OCI-LY7 (cell line): ENCODE data around the gene SEPTIN11. TPM values are rescaled to one million over a fixed set of nuclear protein-coding genes. Genes with fewer than 3 reads are reported as not detected.

Source experiments
- Bru-seq: library from RNA; stranded (reverse); fragments of 400-500 nt; gene quantifications from one replicate; lab custom pipeline; 2021; lab: Mats Ljungman, UMichigan
- BruChase-seq, 2 experiments: library from RNA; stranded (reverse); fragments of 400-500 nt; gene quantifications; one replicate each; lab custom pipeline; 2021; lab: Mats Ljungman, UMichigan
- BruUV-seq: library from RNA; stranded (reverse); fragments of 400-500 nt; replicated peaks from 2 replicates; lab custom pipeline; 2021; lab: Mats Ljungman, UMichigan
- CTCF ChIA-PET: fragments of 300-600 bp; sonication (Branson Sonifier 250); formaldehyde crosslinking; loops from one replicate; lab custom pipeline; 2022; ENCODE audit warnings: antibody characterized with exemption; ENCODE audit not compliant: unreplicated experiment; lab: Charles Lee
- POLR2A ChIA-PET: fragments of 300-600 bp; sonication (Branson Sonifier 250); formaldehyde crosslinking; loops from one replicate; lab custom pipeline; 2022; ENCODE audit warnings: antibody characterized with exemption; lab: Charles Lee
- DNase-seq: peaks from one replicate; pipeline ENCODE4 v3.0.0-alpha.2; 2015; ENCODE audit warnings: low spot score
- H2AFZ ChIP-seq: fragments of 200-600 bp; sonication (generic), shearing (Covaris generic); 2 replicates; pipeline ENCODE4 v1.6.1; 2014; ENCODE audit warnings: mild to moderate bottlenecking, antibody characterized with exemption, low read length, moderate library complexity
- H3K27ac ChIP-seq: fragments of 200-600 bp; sonication (generic); 2 replicates; pipeline ENCODE4 v1.5.1; 2014; ENCODE audit warnings: mixed run types, low read depth, mild to moderate bottlenecking, moderate library complexity, low read length, inconsistent platforms; ENCODE audit not compliant: poor library complexity, severe bottlenecking
- H3K36me3 ChIP-seq: fragments of 200-600 bp; sonication (generic); 2 replicates; pipeline ENCODE4 v1.6.1; 2014; ENCODE audit warnings: mild to moderate bottlenecking, antibody characterized with exemption, low read length, moderate library complexity, mixed read lengths; ENCODE audit not compliant: insufficient read depth
- H3K4me1 ChIP-seq: fragments of 200-600 bp; sonication (generic); 2 replicates; pipeline ENCODE4 v1.5.1; 2014; ENCODE audit warnings: mild to moderate bottlenecking, low read length; ENCODE audit not compliant: insufficient read depth, poor library complexity, severe bottlenecking
- H3K4me2 ChIP-seq: fragments of 200-600 bp; sonication (generic); 2 replicates; pipeline ENCODE4 v1.6.1; 2014; ENCODE audit warnings: mild to moderate bottlenecking, low read length
- H3K4me3 ChIP-seq: fragments of 200-600 bp; sonication (generic); 2 replicates; pipeline ENCODE4 v1.5.1; 2014; ENCODE audit warnings: mild to moderate bottlenecking, low read depth, low read length; ENCODE audit not compliant: poor library complexity, severe bottlenecking
- H3K79me2 ChIP-seq: fragments of 200-600 bp; sonication (generic); 2 replicates; pipeline ENCODE4 v1.6.1; 2016; ENCODE audit warnings: low read depth, mild to moderate bottlenecking, low read length, moderate library complexity, mixed read lengths; ENCODE audit not compliant: insufficient read depth
- H3K9me2 ChIP-seq: fragments of 200-600 bp; sonication (generic); 2 replicates; pipeline ENCODE4 v1.6.1; 2016; ENCODE audit warnings: mild to moderate bottlenecking, low read length, mixed read lengths; ENCODE audit not compliant: insufficient read depth
- H3K9me3 ChIP-seq: fragments of 200-600 bp; sonication (generic); 2 replicates; pipeline ENCODE4 v1.6.1; 2014; ENCODE audit warnings: mild to moderate bottlenecking, mixed run types, low read length, mixed read lengths
- H4K20me1 ChIP-seq: fragments of 200-600 bp; sonication (generic); 2 replicates; pipeline ENCODE4 v1.6.1; 2014; ENCODE audit warnings: mild to moderate bottlenecking, antibody characterized with exemption, low read length, moderate library complexity, mixed read lengths; ENCODE audit not compliant: insufficient read depth
- CTCF ChIP-seq: fragments of 200-600 bp; sonication (generic); conservative IDR thresholded peaks from 2 replicates; pipeline ENCODE4 v1.5.1; 2014; ENCODE audit warnings: mild to moderate bottlenecking, antibody characterized with exemption, low read length, moderate library complexity, mixed read lengths
- EZH2phosphoT487 ChIP-seq: fragments of 200-600 bp; sonication (generic); IDR thresholded peaks from 2 replicates; pipeline ENCODE4 v1.6.1; 2018; ENCODE audit warnings: low read depth, borderline replicate concordance, mild to moderate bottlenecking, mixed run types, antibody characterized with exemption, low read length, moderate library complexity, mixed read lengths
- intact Hi-C: fragments of 100-400 bp; cut with micrococcal nuclease; formaldehyde crosslinking; loops from one replicate; pipeline ENCODE4 v1.10.0; 2022; ENCODE audit not compliant: unreplicated experiment
- long read RNA-seq: library from polyadenylated mRNA; stranded (forward); transcript quantifications from one replicate; pipeline ENCODE4 v2.0.0, GENCODE V29; 2022
- total RNA-seq, 2 experiments: library from RNA; depleted of rRNA in 1 of 2; stranded (reverse); fragments of >200 nt in 1 of 2; shearing (Covaris generic) in 1 of 2; gene quantifications; 2 replicates each; pipeline ENCODE4 v1.2.3, GENCODE V29; 2014 to 2022

SEPTIN11 gene
- total RNA-seq (2014; rRNA removed; shearing (Covaris generic)) (16.5 and 23.5 TPM in 2 replicates), total RNA-seq (2022) (33.9 and 43.2 TPM in 2 replicates), Bru-seq, nascent RNA (percentile 69 among the genes with signal in this experiment), BruChase-seq, experiment 1, labeled RNA remaining after a 6-hour chase (percentile 73 among the genes with signal in this experiment), BruChase-seq, experiment 2, labeled RNA remaining after a 2-hour chase (percentile 66 among the genes with signal in this experiment)
- long read RNA-seq, full-length matches to known transcripts: 45 of 59 reads
- long read RNA-seq, partial matches to known transcripts: 1 of 59 reads
- long read RNA-seq, other reads (novel, unspliced or antisense): 13 of 59 reads

GRCh38 chr4:76949276-76950051, at the start of gene SEPTIN11:
Gene SEPTIN11 (plus strand): TSS chr4:76949752. CDS start chr4:76949904, 152 bp downstream.
- Histone ChIP-seq H3K4me1 (peaks cover 8% of the 10 kb centered on the region), H3K4me3 (peak within 1 kb of the TSS; percentile 73), H3K79me2 (no peaks in the 10 kb centered on the region; the same call in 1 of the 2 replicates), H3K4me2 (peak within 1 kb of the TSS; percentile 69), H3K27ac (no peak within 1 kb of the TSS), H4K20me1 (no peaks in the 10 kb centered on the region), H3K36me3 (no peaks in the 10 kb centered on the region), H3K9me2 (no peaks in the 10 kb centered on the region), H3K9me3 (no peaks in the 10 kb centered on the region), H2AFZ (peak within 1 kb of the TSS; percentile 78)
- TF ChIP-seq EZH2phosphoT487 (no peak), CTCF (no peak)
- DNase-seq: peak; percentile 87
- intact Hi-C loops: loop anchor here (2.0 to 5.0 kb wide), 2 partner anchors 95 to 253 kb away; no protein-coding TSS in a partner anchor
- ChIA-PET POLR2A (interaction anchor here (0.8 kb wide), 1 partner anchor 18 kb away, joined by 3 read pairs; no protein-coding TSS in a partner anchor), CTCF (no interaction called here)
- BruUV-seq: no TSS peak

- ChIA-PET CTCF (no interaction called here), POLR2A (interaction anchor here (1.4 kb wide), 1 partner anchor 10 kb away, joined by 3 read pairs; no protein-coding TSS in a partner anchor)
- H2AFZ ChIP-seq: no peak overlapping the region
- TF ChIP-seq CTCF (no peak), EZH2phosphoT487 (no peak)
- DNase-seq: no peak
- H3K9me2 ChIP-seq: no peaks in the 10 kb centered on the region
- no peaks in the 10 kb centered on the region for H3K9me3 ChIP-seq
- H3K4me3 ChIP-seq: no peak overlapping the region
- intact Hi-C loops: no loop called here
- H4K20me1 ChIP-seq: no peaks in the 10 kb centered on the region
- no peak overlapping the region for H3K27ac ChIP-seq
- H3K79me2 ChIP-seq: no peaks in the 10 kb centered on the region
- no peak overlapping the region for H3K4me2 ChIP-seq
- no peaks in the 10 kb centered on the region for H3K4me1 ChIP-seq
- H3K36me3 ChIP-seq: no peaks in the 10 kb centered on the region
- BruUV-seq: no TSS peak
These were observed 47.2 kb upstream of the SEPTIN11 start for GRCh38 chr4:76902233-76902890.
